ENCODE results near the gene SPINT1. TPM values are rescaled to one million over a fixed set of nuclear protein-coding genes. Genes with fewer than 3 reads are reported as not detected.

SPINT1 gene
- total and polyA plus RNA-seq, 2 donors (not counting 1 experiment from before 2014, with no cell fraction given): 14.4 to 21.3 TPM

GRCh38 chr15:40796041-40796440, 47.8 kb upstream of the SPINT1 start:
- intact Hi-C loops (cut with micrococcal nuclease): no loop called here
- ATAC-seq (ENCODE audit: low read depth) (no peak), DNase-seq (no peak)
- no peak overlapping the region for H3K4me3 ChIP-seq (ENCODE audit: control extremely low read depth in 1 of 5, extremely low read depth in 1 of 5, insufficient read depth in 1 of 5, low read depth in 2 of 5, low read length in 4 of 5)
- H4K20me1 ChIP-seq (ENCODE audit: control insufficient read depth, insufficient read depth, low read length, poor library complexity, severe bottlenecking): peaks cover 37% of the 10 kb centered on the region
- ChIA-PET CTCF (interaction anchor here (0.9 to 1.5 kb wide), 2 partner anchors 14 to 82 kb away, joined by 3 to 6 read pairs; no protein-coding TSS in a partner anchor), POLR2A (no interaction called here)
- H3K27ac Mint-ChIP-seq: no peak overlapping the region
- no peaks in the 10 kb centered on the region for H3K27me3 ChIP-seq (replicated peaks in 1 of 4; ENCODE audit: control extremely low read depth in 1 of 4, control insufficient read depth in 3 of 4, insufficient read depth in 4 of 4, low read length in 3 of 4)
- no peaks in the 10 kb centered on the region for H3K27me3 Mint-ChIP-seq
- WGBS (ENCODE audit: insufficient coverage): 90% methylated on average over 1 of the region's 2 CpGs
- H2AFZ ChIP-seq (ENCODE audit: insufficient read depth, low read depth, low read length, poor library complexity, severe bottlenecking): no peak overlapping the region
- no peak overlapping the region for H3K9ac ChIP-seq (ENCODE audit: low read length)
- H3K9me3 ChIP-seq (ENCODE audit: control extremely low read depth in 1 of 3, control insufficient read depth in 2 of 3, insufficient read depth in 1 of 3, low read length in 2 of 3): no peaks in the 10 kb centered on the region
- peaks cover 0 to 21% of the 10 kb centered on the region in 2 experiments for H3K36me3 ChIP-seq (replicated peaks in 1 of 2; ENCODE audit: control extremely low read depth in 1 of 2, control insufficient read depth in 1 of 2, extremely low read depth in 1 of 2, insufficient read depth in 2 of 2, low read length in 1 of 2)
- no peak for TF ChIP-seq CTCF (IDR thresholded peaks at IDR 0.05)
- TF ChIP-seq EZH2 (IDR thresholded peaks at IDR 0.05; ENCODE audit: borderline replicate concordance, insufficient read depth, low read depth, low read length, poor library complexity, severe bottlenecking): no peak
- H3K27ac ChIP-seq (ENCODE audit: low read length in 2 of 2): no peak overlapping the region
- H3K4me1 ChIP-seq (ENCODE audit: control insufficient read depth in 2 of 2, insufficient read depth in 2 of 2, low read length in 2 of 2): no peaks in the 10 kb centered on the region
- H3K4me3 Mint-ChIP-seq: no peak overlapping the region
- peaks cover 12% of the 10 kb centered on the region for H3K4me1 Mint-ChIP-seq
- H3K79me2 ChIP-seq (ENCODE audit: control insufficient read depth, insufficient read depth, low read length): peaks cover 88% of the 10 kb centered on the region
- no peak overlapping the region for H3K4me2 ChIP-seq (replicated peaks; ENCODE audit: low read depth, low read length, poor library complexity, severe bottlenecking)
- H3K9me3 Mint-ChIP-seq (ENCODE audit: insufficient read depth): no peaks in the 10 kb centered on the region

GRCh38 chr15:40796512-40796911, 47.3 kb upstream of the SPINT1 start:
- peaks cover 0 to 21% of the 10 kb centered on the region in 2 experiments for H3K36me3 ChIP-seq (replicated peaks in 1 of 2; ENCODE audit: control extremely low read depth in 1 of 2, control insufficient read depth in 1 of 2, extremely low read depth in 1 of 2, insufficient read depth in 2 of 2, low read length in 1 of 2)
- no peak overlapping the region for H3K27ac ChIP-seq (ENCODE audit: low read length in 2 of 2)
- DNase-seq: no peak
- H3K27ac Mint-ChIP-seq: no peak overlapping the region
- H2AFZ ChIP-seq (ENCODE audit: insufficient read depth, low read depth, low read length, poor library complexity, severe bottlenecking): no peak overlapping the region
- POLR2A ChIA-PET: interaction anchor here (0.5 to 0.7 kb wide), 2 partner anchors 12 to 21 kb away, joined by 4 to 5 read pairs; no protein-coding TSS in a partner anchor
- H3K9me3 Mint-ChIP-seq (ENCODE audit: insufficient read depth): no peaks in the 10 kb centered on the region
- H3K9me3 ChIP-seq (ENCODE audit: control extremely low read depth in 1 of 3, control insufficient read depth in 2 of 3, insufficient read depth in 1 of 3, low read length in 2 of 3): no peaks in the 10 kb centered on the region
- H3K27me3 ChIP-seq (replicated peaks in 1 of 4; ENCODE audit: control extremely low read depth in 1 of 4, control insufficient read depth in 3 of 4, insufficient read depth in 4 of 4, low read length in 3 of 4): no peaks in the 10 kb centered on the region
- H3K4me3 ChIP-seq (ENCODE audit: control extremely low read depth in 1 of 5, extremely low read depth in 1 of 5, insufficient read depth in 1 of 5, low read depth in 2 of 5, low read length in 4 of 5): no peak overlapping the region
- no peak overlapping the region for H3K9ac ChIP-seq (ENCODE audit: low read length)
- H3K79me2 ChIP-seq (ENCODE audit: control insufficient read depth, insufficient read depth, low read length): peaks cover 92% of the 10 kb centered on the region
- H3K27me3 Mint-ChIP-seq: no peaks in the 10 kb centered on the region
- peaks cover 14% of the 10 kb centered on the region for H3K4me1 Mint-ChIP-seq
- H3K4me2 ChIP-seq (replicated peaks; ENCODE audit: low read depth, low read length, poor library complexity, severe bottlenecking): no peak overlapping the region
- peaks cover 37% of the 10 kb centered on the region for H4K20me1 ChIP-seq (ENCODE audit: control insufficient read depth, insufficient read depth, low read length, poor library complexity, severe bottlenecking)
- TF ChIP-seq EZH2 (IDR thresholded peaks at IDR 0.05; ENCODE audit: borderline replicate concordance, insufficient read depth, low read depth, low read length, poor library complexity, severe bottlenecking): no peak
- TF ChIP-seq CTCF (IDR thresholded peaks at IDR 0.05): no peak
- intact Hi-C loops (cut with micrococcal nuclease): no loop called here
- CTCF ChIA-PET: interaction anchor here (0.8 to 1.5 kb wide), 2 partner anchors 11 to 14 kb away, joined by 3 to 6 read pairs; no protein-coding TSS in a partner anchor
- no CpG with 5 or more reads among the region's 5 CpGs for WGBS (ENCODE audit: insufficient coverage)
- no peak overlapping the region for H3K4me3 Mint-ChIP-seq
- ATAC-seq (ENCODE audit: low read depth): no peak
- no peaks in the 10 kb centered on the region for H3K4me1 ChIP-seq (ENCODE audit: control insufficient read depth in 2 of 2, insufficient read depth in 2 of 2, low read length in 2 of 2)
